ENCODE results near the gene WAPL. TPM values are rescaled to one million over a fixed set of nuclear protein-coding genes. Genes with fewer than 3 reads are reported as not detected.

Gene WAPL
- total RNA-seq, 1 experiment from 2014 or later, result 48.0 TPM

DNA sequence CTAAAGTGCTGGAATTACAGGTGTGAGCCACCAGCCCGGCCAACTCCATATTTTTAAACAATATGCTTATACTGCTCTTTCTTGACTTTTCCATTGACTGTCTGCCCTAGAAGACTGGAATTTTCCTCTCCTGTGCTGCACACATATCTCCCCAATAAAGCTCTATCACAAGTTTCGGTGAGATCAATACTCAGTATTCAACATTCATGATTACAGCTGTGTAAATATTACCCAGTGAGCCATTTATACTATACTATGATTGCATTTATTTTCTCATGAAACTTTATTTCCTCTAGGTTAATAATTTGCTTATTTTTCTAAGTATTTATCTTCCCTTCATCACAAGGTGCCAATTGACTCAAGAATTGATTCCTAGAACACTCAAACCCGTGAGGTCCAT is 106.5 kb downstream of the WAPL start:
- POLR2A ChIA-PET, result interaction anchor here (0.7 kb wide), 1 partner anchor 121 kb away, joined by 3 read pairs; no protein-coding TSS in a partner anchor
- no peak for DNase-seq (ENCODE audit: low spot score)
- H3K4me1 Mint-ChIP-seq, result peaks cover 8% of the 10 kb centered on the region
- no peak overlapping the region for H3K4me3 Mint-ChIP-seq
- CTCF ChIA-PET, result no interaction called here
- H3K27ac Mint-ChIP-seq, result no peak overlapping the region
- H3K27me3 Mint-ChIP-seq (ENCODE audit: low read depth), result no peaks in the 10 kb centered on the region; the same call in 1 of the 2 replicates
- TF ChIP-seq NR3C1 (CRISPR knock-in tag; conservative IDR thresholded peaks at IDR 0.05; ENCODE audit: low read depth), result no peak
- no peak for TF ChIP-seq PRRX2 (CRISPR knock-in tag; IDR thresholded peaks at IDR 0.05)
- TF ChIP-seq SP1 (CRISPR knock-in tag; conservative IDR thresholded peaks at IDR 0.05), result no peak
- TF ChIP-seq, protein P1, sequence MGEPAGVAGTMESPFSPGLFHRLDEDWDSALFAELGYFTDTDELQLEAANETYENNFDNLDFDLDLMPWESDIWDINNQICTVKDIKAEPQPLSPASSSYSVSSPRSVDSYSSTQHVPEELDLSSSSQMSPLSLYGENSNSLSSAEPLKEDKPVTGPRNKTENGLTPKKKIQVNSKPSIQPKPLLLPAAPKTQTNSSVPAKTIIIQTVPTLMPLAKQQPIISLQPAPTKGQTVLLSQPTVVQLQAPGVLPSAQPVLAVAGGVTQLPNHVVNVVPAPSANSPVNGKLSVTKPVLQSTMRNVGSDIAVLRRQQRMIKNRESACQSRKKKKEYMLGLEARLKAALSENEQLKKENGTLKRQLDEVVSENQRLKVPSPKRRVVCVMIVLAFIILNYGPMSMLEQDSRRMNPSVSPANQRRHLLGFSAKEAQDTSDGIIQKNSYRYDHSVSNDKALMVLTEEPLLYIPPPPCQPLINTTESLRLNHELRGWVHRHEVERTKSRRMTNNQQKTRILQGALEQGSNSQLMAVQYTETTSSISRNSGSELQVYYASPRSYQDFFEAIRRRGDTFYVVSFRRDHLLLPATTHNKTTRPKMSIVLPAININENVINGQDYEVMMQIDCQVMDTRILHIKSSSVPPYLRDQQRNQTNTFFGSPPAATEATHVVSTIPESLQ (CRISPR knock-in tag; IDR thresholded peaks at IDR 0.05), result no peak
- TF ChIP-seq, protein P2, sequence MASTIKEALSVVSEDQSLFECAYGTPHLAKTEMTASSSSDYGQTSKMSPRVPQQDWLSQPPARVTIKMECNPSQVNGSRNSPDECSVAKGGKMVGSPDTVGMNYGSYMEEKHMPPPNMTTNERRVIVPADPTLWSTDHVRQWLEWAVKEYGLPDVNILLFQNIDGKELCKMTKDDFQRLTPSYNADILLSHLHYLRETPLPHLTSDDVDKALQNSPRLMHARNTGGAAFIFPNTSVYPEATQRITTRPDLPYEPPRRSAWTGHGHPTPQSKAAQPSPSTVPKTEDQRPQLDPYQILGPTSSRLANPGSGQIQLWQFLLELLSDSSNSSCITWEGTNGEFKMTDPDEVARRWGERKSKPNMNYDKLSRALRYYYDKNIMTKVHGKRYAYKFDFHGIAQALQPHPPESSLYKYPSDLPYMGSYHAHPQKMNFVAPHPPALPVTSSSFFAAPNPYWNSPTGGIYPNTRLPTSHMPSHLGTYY (CRISPR knock-in tag; IDR thresholded peaks at IDR 0.05), result no peak
- TF ChIP-seq, protein P3, sequence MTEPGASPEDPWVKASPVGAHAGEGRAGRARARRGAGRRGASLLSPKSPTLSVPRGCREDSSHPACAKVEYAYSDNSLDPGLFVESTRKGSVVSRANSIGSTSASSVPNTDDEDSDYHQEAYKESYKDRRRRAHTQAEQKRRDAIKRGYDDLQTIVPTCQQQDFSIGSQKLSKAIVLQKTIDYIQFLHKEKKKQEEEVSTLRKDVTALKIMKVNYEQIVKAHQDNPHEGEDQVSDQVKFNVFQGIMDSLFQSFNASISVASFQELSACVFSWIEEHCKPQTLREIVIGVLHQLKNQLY (CRISPR knock-in tag; IDR thresholded peaks at IDR 0.05), result no peak
- no peak for TF ChIP-seq HMGA2 (CRISPR knock-in tag; IDR thresholded peaks at IDR 0.05)
- TF ChIP-seq, protein P4, sequence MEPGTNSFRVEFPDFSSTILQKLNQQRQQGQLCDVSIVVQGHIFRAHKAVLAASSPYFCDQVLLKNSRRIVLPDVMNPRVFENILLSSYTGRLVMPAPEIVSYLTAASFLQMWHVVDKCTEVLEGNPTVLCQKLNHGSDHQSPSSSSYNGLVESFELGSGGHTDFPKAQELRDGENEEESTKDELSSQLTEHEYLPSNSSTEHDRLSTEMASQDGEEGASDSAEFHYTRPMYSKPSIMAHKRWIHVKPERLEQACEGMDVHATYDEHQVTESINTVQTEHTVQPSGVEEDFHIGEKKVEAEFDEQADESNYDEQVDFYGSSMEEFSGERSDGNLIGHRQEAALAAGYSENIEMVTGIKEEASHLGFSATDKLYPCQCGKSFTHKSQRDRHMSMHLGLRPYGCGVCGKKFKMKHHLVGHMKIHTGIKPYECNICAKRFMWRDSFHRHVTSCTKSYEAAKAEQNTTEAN (CRISPR knock-in tag; IDR thresholded peaks at IDR 0.05), result no peak
- TF ChIP-seq ZNF423 (CRISPR knock-in tag; IDR thresholded peaks at IDR 0.05), result no peak
- TF ChIP-seq, protein P5, sequence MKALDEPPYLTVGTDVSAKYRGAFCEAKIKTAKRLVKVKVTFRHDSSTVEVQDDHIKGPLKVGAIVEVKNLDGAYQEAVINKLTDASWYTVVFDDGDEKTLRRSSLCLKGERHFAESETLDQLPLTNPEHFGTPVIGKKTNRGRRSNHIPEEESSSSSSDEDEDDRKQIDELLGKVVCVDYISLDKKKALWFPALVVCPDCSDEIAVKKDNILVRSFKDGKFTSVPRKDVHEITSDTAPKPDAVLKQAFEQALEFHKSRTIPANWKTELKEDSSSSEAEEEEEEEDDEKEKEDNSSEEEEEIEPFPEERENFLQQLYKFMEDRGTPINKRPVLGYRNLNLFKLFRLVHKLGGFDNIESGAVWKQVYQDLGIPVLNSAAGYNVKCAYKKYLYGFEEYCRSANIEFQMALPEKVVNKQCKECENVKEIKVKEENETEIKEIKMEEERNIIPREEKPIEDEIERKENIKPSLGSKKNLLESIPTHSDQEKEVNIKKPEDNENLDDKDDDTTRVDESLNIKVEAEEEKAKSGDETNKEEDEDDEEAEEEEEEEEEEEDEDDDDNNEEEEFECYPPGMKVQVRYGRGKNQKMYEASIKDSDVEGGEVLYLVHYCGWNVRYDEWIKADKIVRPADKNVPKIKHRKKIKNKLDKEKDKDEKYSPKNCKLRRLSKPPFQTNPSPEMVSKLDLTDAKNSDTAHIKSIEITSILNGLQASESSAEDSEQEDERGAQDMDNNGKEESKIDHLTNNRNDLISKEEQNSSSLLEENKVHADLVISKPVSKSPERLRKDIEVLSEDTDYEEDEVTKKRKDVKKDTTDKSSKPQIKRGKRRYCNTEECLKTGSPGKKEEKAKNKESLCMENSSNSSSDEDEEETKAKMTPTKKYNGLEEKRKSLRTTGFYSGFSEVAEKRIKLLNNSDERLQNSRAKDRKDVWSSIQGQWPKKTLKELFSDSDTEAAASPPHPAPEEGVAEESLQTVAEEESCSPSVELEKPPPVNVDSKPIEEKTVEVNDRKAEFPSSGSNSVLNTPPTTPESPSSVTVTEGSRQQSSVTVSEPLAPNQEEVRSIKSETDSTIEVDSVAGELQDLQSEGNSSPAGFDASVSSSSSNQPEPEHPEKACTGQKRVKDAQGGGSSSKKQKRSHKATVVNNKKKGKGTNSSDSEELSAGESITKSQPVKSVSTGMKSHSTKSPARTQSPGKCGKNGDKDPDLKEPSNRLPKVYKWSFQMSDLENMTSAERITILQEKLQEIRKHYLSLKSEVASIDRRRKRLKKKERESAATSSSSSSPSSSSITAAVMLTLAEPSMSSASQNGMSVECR (CRISPR knock-in tag; IDR thresholded peaks at IDR 0.05; ENCODE audit: borderline replicate concordance), result no peak
- TF ChIP-seq JUN (CRISPR knock-in tag; IDR thresholded peaks at IDR 0.05), result no peak
- TF ChIP-seq, protein P6, sequence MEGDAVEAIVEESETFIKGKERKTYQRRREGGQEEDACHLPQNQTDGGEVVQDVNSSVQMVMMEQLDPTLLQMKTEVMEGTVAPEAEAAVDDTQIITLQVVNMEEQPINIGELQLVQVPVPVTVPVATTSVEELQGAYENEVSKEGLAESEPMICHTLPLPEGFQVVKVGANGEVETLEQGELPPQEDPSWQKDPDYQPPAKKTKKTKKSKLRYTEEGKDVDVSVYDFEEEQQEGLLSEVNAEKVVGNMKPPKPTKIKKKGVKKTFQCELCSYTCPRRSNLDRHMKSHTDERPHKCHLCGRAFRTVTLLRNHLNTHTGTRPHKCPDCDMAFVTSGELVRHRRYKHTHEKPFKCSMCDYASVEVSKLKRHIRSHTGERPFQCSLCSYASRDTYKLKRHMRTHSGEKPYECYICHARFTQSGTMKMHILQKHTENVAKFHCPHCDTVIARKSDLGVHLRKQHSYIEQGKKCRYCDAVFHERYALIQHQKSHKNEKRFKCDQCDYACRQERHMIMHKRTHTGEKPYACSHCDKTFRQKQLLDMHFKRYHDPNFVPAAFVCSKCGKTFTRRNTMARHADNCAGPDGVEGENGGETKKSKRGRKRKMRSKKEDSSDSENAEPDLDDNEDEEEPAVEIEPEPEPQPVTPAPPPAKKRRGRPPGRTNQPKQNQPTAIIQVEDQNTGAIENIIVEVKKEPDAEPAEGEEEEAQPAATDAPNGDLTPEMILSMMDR (IDR thresholded peaks at IDR 0.05), result no peak
- TF ChIP-seq SMAD4 (CRISPR knock-in tag; IDR thresholded peaks at IDR 0.05), result no peak
- TF ChIP-seq GRHL2 (CRISPR knock-in tag; IDR thresholded peaks at IDR 0.05; ENCODE audit: insufficient replicate concordance, severe bottlenecking), result no peak
- TF ChIP-seq ZNF396 (CRISPR knock-in tag; IDR thresholded peaks at IDR 0.05; ENCODE audit: borderline replicate concordance), result no peak
- TF ChIP-seq, protein P7, sequence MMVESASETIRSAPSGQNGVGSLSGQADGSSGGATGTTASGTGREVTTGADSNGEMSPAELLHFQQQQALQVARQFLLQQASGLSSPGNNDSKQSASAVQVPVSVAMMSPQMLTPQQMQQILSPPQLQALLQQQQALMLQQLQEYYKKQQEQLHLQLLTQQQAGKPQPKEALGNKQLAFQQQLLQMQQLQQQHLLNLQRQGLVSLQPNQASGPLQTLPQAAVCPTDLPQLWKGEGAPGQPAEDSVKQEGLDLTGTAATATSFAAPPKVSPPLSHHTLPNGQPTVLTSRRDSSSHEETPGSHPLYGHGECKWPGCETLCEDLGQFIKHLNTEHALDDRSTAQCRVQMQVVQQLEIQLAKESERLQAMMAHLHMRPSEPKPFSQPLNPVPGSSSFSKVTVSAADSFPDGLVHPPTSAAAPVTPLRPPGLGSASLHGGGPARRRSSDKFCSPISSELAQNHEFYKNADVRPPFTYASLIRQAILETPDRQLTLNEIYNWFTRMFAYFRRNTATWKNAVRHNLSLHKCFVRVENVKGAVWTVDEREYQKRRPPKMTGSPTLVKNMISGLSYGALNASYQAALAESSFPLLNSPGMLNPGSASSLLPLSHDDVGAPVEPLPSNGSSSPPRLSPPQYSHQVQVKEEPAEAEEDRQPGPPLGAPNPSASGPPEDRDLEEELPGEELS (CRISPR knock-in tag; IDR thresholded peaks at IDR 0.05), result no peak
- TF ChIP-seq ZNF317 (CRISPR knock-in tag; IDR thresholded peaks at IDR 0.05; ENCODE audit: borderline replicate concordance, low read depth), result no peak
- TF ChIP-seq, protein P8, sequence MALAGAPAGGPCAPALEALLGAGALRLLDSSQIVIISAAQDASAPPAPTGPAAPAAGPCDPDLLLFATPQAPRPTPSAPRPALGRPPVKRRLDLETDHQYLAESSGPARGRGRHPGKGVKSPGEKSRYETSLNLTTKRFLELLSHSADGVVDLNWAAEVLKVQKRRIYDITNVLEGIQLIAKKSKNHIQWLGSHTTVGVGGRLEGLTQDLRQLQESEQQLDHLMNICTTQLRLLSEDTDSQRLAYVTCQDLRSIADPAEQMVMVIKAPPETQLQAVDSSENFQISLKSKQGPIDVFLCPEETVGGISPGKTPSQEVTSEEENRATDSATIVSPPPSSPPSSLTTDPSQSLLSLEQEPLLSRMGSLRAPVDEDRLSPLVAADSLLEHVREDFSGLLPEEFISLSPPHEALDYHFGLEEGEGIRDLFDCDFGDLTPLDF (CRISPR knock-in tag; IDR thresholded peaks at IDR 0.05), result no peak
- no peak for TF ChIP-seq RORB (CRISPR knock-in tag; IDR thresholded peaks at IDR 0.05)
- TF ChIP-seq OVOL2 (CRISPR knock-in tag; IDR thresholded peaks at IDR 0.05; ENCODE audit: borderline replicate concordance), result no peak
- H3K36me3 Mint-ChIP-seq, result no peaks in the 10 kb centered on the region; the same call in 1 of the 2 replicates
- H3K9me3 Mint-ChIP-seq, result peaks cover 11% of the 10 kb centered on the region
- ATAC-seq, result no peak

All from WTC11 (cell line).